Thyroid gland (tissue), 4 donors: ENCODE measurements around the gene STUM.

ENCODE experiments used
- CTCF ChIP-seq, 6 experiments: fragments of 200-600 bp in 3 of 6; fragments of 450-650 bp in 3 of 6; sonication (generic) in 3 of 6; IDR thresholded peaks; one replicate each; pipeline ENCODE4 v1.5.1; 2016 to 2019; ENCODE audit warnings: antibody characterized with exemption in 6 of 6, mild to moderate bottlenecking in 2 of 6, inconsistent platforms in 1 of 6, moderate library complexity in 1 of 6
- POLR2A ChIP-seq, 2 donors: fragments of 450-650 bp; IDR thresholded peaks; one replicate each; pipeline ENCODE4 v1.6.1; 2017; ENCODE audit warnings: antibody characterized with exemption in 2 of 2, mild to moderate bottlenecking in 2 of 2, moderate library complexity in 1 of 2

DNA sequence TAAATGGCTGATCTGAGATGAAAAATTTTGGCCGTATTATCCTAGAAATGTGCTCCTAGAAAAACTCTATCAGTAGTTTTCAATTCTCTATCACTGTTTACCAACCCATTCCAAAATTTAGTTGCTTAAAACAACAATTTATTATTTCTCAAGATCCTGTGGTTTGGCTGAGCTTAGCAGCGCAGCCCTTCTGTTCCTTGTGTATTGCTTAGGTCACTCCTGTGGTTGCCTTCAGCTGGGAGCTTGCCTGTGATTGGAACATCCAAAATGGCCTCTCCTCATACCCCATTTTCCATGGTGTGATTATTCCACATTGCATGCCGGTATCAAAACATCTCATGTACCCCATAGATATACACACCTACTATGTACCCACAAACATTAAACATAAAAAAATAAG, 22.8 kb upstream of the STUM start:
- TF ChIP-seq CTCF (IDR thresholded peaks at IDR 0.05) (no peak), POLR2A (IDR thresholded peaks at IDR 0.05) (no peak)
